WTC11 (cell line): ENCODE data around the gene BCO1.

Source experiments
- TF ChIP-seq, protein P1 (sequence below): sonication (generic); formaldehyde crosslinking; IDR thresholded peaks from 2 replicates; pipeline ENCODE4 v1.8.1; 2022; ENCODE audit warnings: mild to moderate bottlenecking, missing genetic modification reagents, moderate library complexity, borderline replicate concordance
- TF ChIP-seq, protein P2 (sequence below): fragments of 200-600 bp; IDR thresholded peaks from 2 replicates; pipeline ENCODE4 v1.8.0; 2022; ENCODE audit warnings: antibody characterized with exemption

DNA sequence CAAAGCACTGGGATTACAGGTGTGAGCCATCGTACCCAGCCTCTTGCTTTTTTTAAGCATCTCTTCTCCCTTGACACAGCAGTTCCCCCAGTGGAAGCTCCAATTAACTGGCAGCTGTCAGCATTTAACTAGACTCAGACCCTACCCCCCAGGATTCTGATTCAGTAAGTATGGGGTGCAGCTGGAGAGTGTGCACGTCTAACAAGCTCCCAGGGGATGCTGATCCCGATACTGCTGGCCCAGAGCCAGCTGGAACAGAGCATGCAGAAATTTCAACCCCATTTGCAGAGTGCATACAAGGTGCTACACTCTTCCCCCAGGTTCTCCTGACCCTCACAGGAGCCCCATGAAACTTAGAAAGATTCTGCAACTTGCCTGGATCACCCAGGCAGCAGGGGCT is 27.7 kb upstream of the BCO1 start:
- TF ChIP-seq, protein P1, sequence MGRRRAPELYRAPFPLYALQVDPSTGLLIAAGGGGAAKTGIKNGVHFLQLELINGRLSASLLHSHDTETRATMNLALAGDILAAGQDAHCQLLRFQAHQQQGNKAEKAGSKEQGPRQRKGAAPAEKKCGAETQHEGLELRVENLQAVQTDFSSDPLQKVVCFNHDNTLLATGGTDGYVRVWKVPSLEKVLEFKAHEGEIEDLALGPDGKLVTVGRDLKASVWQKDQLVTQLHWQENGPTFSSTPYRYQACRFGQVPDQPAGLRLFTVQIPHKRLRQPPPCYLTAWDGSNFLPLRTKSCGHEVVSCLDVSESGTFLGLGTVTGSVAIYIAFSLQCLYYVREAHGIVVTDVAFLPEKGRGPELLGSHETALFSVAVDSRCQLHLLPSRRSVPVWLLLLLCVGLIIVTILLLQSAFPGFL (CRISPR knock-in tag), result no peak
- TF ChIP-seq, protein P2, sequence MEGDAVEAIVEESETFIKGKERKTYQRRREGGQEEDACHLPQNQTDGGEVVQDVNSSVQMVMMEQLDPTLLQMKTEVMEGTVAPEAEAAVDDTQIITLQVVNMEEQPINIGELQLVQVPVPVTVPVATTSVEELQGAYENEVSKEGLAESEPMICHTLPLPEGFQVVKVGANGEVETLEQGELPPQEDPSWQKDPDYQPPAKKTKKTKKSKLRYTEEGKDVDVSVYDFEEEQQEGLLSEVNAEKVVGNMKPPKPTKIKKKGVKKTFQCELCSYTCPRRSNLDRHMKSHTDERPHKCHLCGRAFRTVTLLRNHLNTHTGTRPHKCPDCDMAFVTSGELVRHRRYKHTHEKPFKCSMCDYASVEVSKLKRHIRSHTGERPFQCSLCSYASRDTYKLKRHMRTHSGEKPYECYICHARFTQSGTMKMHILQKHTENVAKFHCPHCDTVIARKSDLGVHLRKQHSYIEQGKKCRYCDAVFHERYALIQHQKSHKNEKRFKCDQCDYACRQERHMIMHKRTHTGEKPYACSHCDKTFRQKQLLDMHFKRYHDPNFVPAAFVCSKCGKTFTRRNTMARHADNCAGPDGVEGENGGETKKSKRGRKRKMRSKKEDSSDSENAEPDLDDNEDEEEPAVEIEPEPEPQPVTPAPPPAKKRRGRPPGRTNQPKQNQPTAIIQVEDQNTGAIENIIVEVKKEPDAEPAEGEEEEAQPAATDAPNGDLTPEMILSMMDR, result no peak
